ENCODE data around the gene NAGK.

GRCh38 chr2:71120195-71120594 is 51.7 kb downstream of the NAGK start:
- TF ChIP-seq EP300 (IDR thresholded peaks at IDR 0.05; ENCODE audit: low read depth) (no peak), POLR2AphosphoS5 (IDR thresholded peaks at IDR 0.05) (no peak)
- TF ChIP-seq, protein P1, sequence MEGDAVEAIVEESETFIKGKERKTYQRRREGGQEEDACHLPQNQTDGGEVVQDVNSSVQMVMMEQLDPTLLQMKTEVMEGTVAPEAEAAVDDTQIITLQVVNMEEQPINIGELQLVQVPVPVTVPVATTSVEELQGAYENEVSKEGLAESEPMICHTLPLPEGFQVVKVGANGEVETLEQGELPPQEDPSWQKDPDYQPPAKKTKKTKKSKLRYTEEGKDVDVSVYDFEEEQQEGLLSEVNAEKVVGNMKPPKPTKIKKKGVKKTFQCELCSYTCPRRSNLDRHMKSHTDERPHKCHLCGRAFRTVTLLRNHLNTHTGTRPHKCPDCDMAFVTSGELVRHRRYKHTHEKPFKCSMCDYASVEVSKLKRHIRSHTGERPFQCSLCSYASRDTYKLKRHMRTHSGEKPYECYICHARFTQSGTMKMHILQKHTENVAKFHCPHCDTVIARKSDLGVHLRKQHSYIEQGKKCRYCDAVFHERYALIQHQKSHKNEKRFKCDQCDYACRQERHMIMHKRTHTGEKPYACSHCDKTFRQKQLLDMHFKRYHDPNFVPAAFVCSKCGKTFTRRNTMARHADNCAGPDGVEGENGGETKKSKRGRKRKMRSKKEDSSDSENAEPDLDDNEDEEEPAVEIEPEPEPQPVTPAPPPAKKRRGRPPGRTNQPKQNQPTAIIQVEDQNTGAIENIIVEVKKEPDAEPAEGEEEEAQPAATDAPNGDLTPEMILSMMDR (IDR thresholded peaks at IDR 0.05): no peak

Data from transverse colon (tissue), 4 donors.